Keratinocyte (primary cell): Measurements from ENCODE around the gene GPC5. TPM values are rescaled to one million over a fixed set of nuclear protein-coding genes. Genes with fewer than 3 reads are reported as not detected.

Experiments used
- DNase-seq: peaks from one replicate; pipeline ENCODE4 v3.0.0-alpha.2; 2011; ENCODE audit warnings: low read depth, missing footprints, low spot score
- FAIRE-seq: peaks from 2 replicates; lab custom pipeline; 2011; peaks lifted over from hg19 to GRCh38; lab: Jason Lieb, UNC
- H2AFZ ChIP-seq: 2 replicates; pipeline ENCODE4 v1.6.0; 2012; ENCODE audit warnings: low read length, control low read depth, inconsistent platforms; ENCODE audit not compliant: control insufficient read depth
- H3K27ac ChIP-seq: 2 replicates; pipeline ENCODE4 v1.5.1; 2011; ENCODE audit warnings: low read length; ENCODE audit not compliant: control insufficient read depth, insufficient read depth
- H3K27me3 ChIP-seq: 3 replicates; pipeline ENCODE4 v1.6.0; 2011; ENCODE audit warnings: low read length; ENCODE audit not compliant: control insufficient read depth, insufficient read depth; ENCODE audit errors: extremely low read depth
- H3K36me3 ChIP-seq, 2 experiments: 2 replicates in 1 of 2; 3 replicates in 1 of 2; pipeline ENCODE4 v1.5.1; 2011; ENCODE audit warnings: low read length in 2 of 2, mild to moderate bottlenecking in 1 of 2; ENCODE audit not compliant: control insufficient read depth in 2 of 2, insufficient read depth in 2 of 2; ENCODE audit errors: extremely low read depth in 1 of 2
- H3K4me1 ChIP-seq: 3 replicates; pipeline ENCODE4 v1.5.1; 2011; ENCODE audit warnings: low read length; ENCODE audit not compliant: control insufficient read depth, insufficient read depth; ENCODE audit errors: extremely low read depth
- H3K4me2 ChIP-seq: 3 replicates; pipeline ENCODE4 v1.6.0; 2011; ENCODE audit warnings: low read depth, low read length; ENCODE audit not compliant: control insufficient read depth, insufficient read depth; ENCODE audit errors: extremely low read depth
- H3K4me3 ChIP-seq, 3 experiments: fragments of 200-600 bp in 1 of 3; sonication (generic) in 1 of 3; 2 replicates in 2 of 3; 3 replicates in 1 of 3; pipeline ENCODE4 v1.5.1; 2011 to 2016; ENCODE audit warnings: low read length in 3 of 3, mild to moderate bottlenecking in 3 of 3, control low read depth in 2 of 3, inconsistent platforms in 1 of 3, low read depth in 1 of 3, mixed read lengths in 1 of 3, mixed run types in 1 of 3, moderate library complexity in 1 of 3; ENCODE audit not compliant: control insufficient read depth in 2 of 3, insufficient read depth in 2 of 3; ENCODE audit errors: extremely low read depth in 1 of 3
- H3K79me2 ChIP-seq: 2 replicates; pipeline ENCODE4 v1.6.0; 2012; ENCODE audit warnings: low read length; ENCODE audit not compliant: control insufficient read depth, insufficient read depth
- H3K9ac ChIP-seq: 3 replicates; pipeline ENCODE4 v1.6.0; 2011; ENCODE audit warnings: low read length; ENCODE audit not compliant: control insufficient read depth, insufficient read depth; ENCODE audit errors: extremely low read depth
- H3K9me1 ChIP-seq: 3 replicates; pipeline ENCODE4 v1.6.0; 2011; ENCODE audit warnings: low read length; ENCODE audit not compliant: control insufficient read depth, insufficient read depth; ENCODE audit errors: extremely low read depth
- H3K9me3 ChIP-seq: 2 replicates; pipeline ENCODE4 v1.5.1; 2012; ENCODE audit warnings: low read depth, low read length; ENCODE audit not compliant: control insufficient read depth
- H4K20me1 ChIP-seq: 3 replicates; pipeline ENCODE4 v1.6.0; 2011; ENCODE audit warnings: low read length; ENCODE audit not compliant: control insufficient read depth, insufficient read depth; ENCODE audit errors: extremely low read depth
- CTCF ChIP-seq, 3 experiments: IDR thresholded peaks in 1 of 3; conservative IDR thresholded peaks in 1 of 3; optimal IDR thresholded peaks in 1 of 3; 2 replicates in 2 of 3; 3 replicates in 1 of 3; pipeline versions ENCODE3 to v1.5.1; 2011; ENCODE audit warnings: low read length in 3 of 3, mild to moderate bottlenecking in 3 of 3, moderate library complexity in 2 of 3, control low read depth in 1 of 3, inconsistent platforms in 1 of 3; ENCODE audit not compliant: insufficient read depth in 2 of 3; ENCODE audit errors: extremely low read depth in 1 of 3
- EZH2 ChIP-seq: IDR thresholded peaks from one replicate; pipeline ENCODE4 v1.6.1; 2012; ENCODE audit warnings: inconsistent platforms, mild to moderate bottlenecking, low read length, moderate library complexity
- dilution Hi-C: fragments of 300-500 bp; cut with MboI; formaldehyde crosslinking; loops from one replicate; pipeline ENCODE4 v1.7.0; 2020; ENCODE audit warnings: low sequenced_read_pairs; ENCODE audit not compliant: extremely low pct_ligation_motif_present
- polyA plus RNA-seq, 5 experiments: library from polyadenylated mRNA; depleted of rRNA in 3 of 5; stranded (reverse) in 3 of 5; stranded (forward) in 1 of 5; unstranded in 1 of 5; fragments of >200 nt; gene quantifications; 1 replicate in 1 of 5; 2 replicates in 3 of 5; 3 replicates in 1 of 5; pipeline versions ENCODE4 v1.2.1 to v1.2.3, GENCODE V29; 2011 to 2012; ENCODE audit warnings: missing spikeins in 2 of 5, low read depth in 1 of 5, low replicate concordance in 1 of 5

GPC5 gene
- polyA plus RNA-seq, 1 donor (not counting 4 experiments of a cell fraction or from before 2014, with no cell fraction given) = 0.10 TPM

GRCh38 chr13:92012787-92013186, 614.4 kb downstream of the GPC5 start:
- Histone ChIP-seq H3K9me1 (no peaks in the 10 kb centered on the region), H3K4me2 (no peak overlapping the region), H3K27me3 (no peaks in the 10 kb centered on the region), H4K20me1 (no peaks in the 10 kb centered on the region), H2AFZ (no peak overlapping the region), H3K36me3 (no peaks in the 10 kb centered on the region), H3K4me3 (no peak overlapping the region), H3K9ac (no peak overlapping the region), H3K4me1 (no peaks in the 10 kb centered on the region), H3K27ac (no peak overlapping the region), H3K9me3 (peaks cover 6% of the 10 kb centered on the region), H3K79me2 (no peaks in the 10 kb centered on the region)
- FAIRE-seq = no peak
- DNase-seq = no peak
- dilution Hi-C loops = no loop called here
- TF ChIP-seq EZH2 (no peak), CTCF (optimal IDR thresholded peaks at IDR 0.05 in 1 of 3, IDR thresholded peaks at IDR 0.05 in 1 of 3, conservative IDR thresholded peaks at IDR 0.05 in 1 of 3; ENCODE audit: extremely low read depth in 1 of 3, insufficient read depth in 2 of 3, low read length in 3 of 3) (no peak)

- Histone ChIP-seq H3K4me1 (no peaks in the 10 kb centered on the region), H4K20me1 (no peaks in the 10 kb centered on the region), H3K79me2 (no peaks in the 10 kb centered on the region), H3K9me3 (peaks cover 5% of the 10 kb centered on the region), H3K4me3 (no peak overlapping the region), H3K27ac (no peak overlapping the region), H3K36me3 (no peaks in the 10 kb centered on the region), H3K27me3 (no peaks in the 10 kb centered on the region), H3K9ac (no peak overlapping the region), H3K4me2 (no peak overlapping the region), H2AFZ (no peak overlapping the region), H3K9me1 (no peaks in the 10 kb centered on the region)
- FAIRE-seq = no peak
- dilution Hi-C loops = no loop called here
- DNase-seq = no peak
- no peak for TF ChIP-seq EZH2
- TF ChIP-seq CTCF (optimal IDR thresholded peaks at IDR 0.05 in 1 of 3, IDR thresholded peaks at IDR 0.05 in 1 of 3, conservative IDR thresholded peaks at IDR 0.05 in 1 of 3; ENCODE audit: extremely low read depth in 1 of 3, insufficient read depth in 2 of 3, low read length in 3 of 3) = no peak
Measured at GRCh38 chr13:92017737-92018136, 619.3 kb downstream of the GPC5 start.
